HepG2 (cell line): ENCODE results near the gene POLG2. TPM values are rescaled to one million over a fixed set of nuclear protein-coding genes. Genes with fewer than 3 reads are reported as not detected.

Experiments used
- ARID4A ChIP-seq: sonication (generic); formaldehyde crosslinking; IDR thresholded peaks from 2 replicates; pipeline ENCODE4 v1.5.0; 2020; ENCODE audit warnings: mild to moderate bottlenecking, missing genetic modification reagents, borderline replicate concordance
- ASH2L ChIP-seq: fragments of 300-600, 200-600 bp; sonication (generic); IDR thresholded peaks from 2 replicates; pipeline ENCODE4 v1.7.0; 2017; ENCODE audit warnings: low read depth, mild to moderate bottlenecking, moderate library complexity, mixed read lengths, low read length; ENCODE audit not compliant: insufficient read length
- ERF ChIP-seq: IDR thresholded peaks from 2 replicates; pipeline ENCODE4 v1.6.1; 2018; ENCODE audit warnings: missing biosample characterization, missing genetic modification reagents
- HOMEZ ChIP-seq: IDR thresholded peaks from 2 replicates; pipeline ENCODE4 v1.6.1; 2016; ENCODE audit warnings: low read depth
- TFAP4 ChIP-seq: sonication (generic); IDR thresholded peaks from 2 replicates; pipeline ENCODE4 v1.6.1; 2016; ENCODE audit warnings: low read depth, borderline replicate concordance
- U2AF1 ChIP-seq: fragments of 200-400 bp; formaldehyde crosslinking; optimal IDR thresholded peaks from 2 replicates; pipeline ENCODE3; 2017; ENCODE audit warnings: mild to moderate bottlenecking, low read depth, low read length
- ZBTB10 ChIP-seq: sonication (generic); formaldehyde crosslinking; IDR thresholded peaks from 2 replicates; pipeline ENCODE4 v1.4.0; 2020; ENCODE audit warnings: missing genetic modification reagents, borderline replicate concordance
- ZBTB4 ChIP-seq: sonication (generic); formaldehyde crosslinking; IDR thresholded peaks from 2 replicates; pipeline ENCODE4 v1.4.0; 2020; ENCODE audit warnings: missing genetic modification reagents, mild to moderate bottlenecking, borderline replicate concordance
- ZNF44 ChIP-seq: sonication (generic); formaldehyde crosslinking; IDR thresholded peaks from 2 replicates; pipeline ENCODE4 v1.5.1; 2020; ENCODE audit warnings: mild to moderate bottlenecking, missing genetic modification reagents
- ZNF441 ChIP-seq: sonication (generic); formaldehyde crosslinking; IDR thresholded peaks from 2 replicates; pipeline ENCODE4 v1.7.0; 2021; ENCODE audit warnings: missing genetic modification reagents, borderline replicate concordance
- ZNF569 ChIP-seq: sonication (generic); formaldehyde crosslinking; IDR thresholded peaks from 2 replicates; pipeline ENCODE4 v1.5.0; 2020; ENCODE audit warnings: mild to moderate bottlenecking, missing genetic modification reagents, moderate library complexity, borderline replicate concordance
- ZNF749 ChIP-seq: sonication (generic); formaldehyde crosslinking; IDR thresholded peaks from 2 replicates; pipeline ENCODE4 v1.8.0; 2022; ENCODE audit warnings: mild to moderate bottlenecking, missing genetic modification reagents, moderate library complexity, borderline replicate concordance
- ZNF75D ChIP-seq: sonication (generic); formaldehyde crosslinking; IDR thresholded peaks from 2 replicates; pipeline ENCODE4 v1.8.1; 2023; ENCODE audit warnings: missing genetic modification reagents, mild to moderate bottlenecking, borderline replicate concordance
- ZNF777 ChIP-seq: sonication (generic); formaldehyde crosslinking; IDR thresholded peaks from 2 replicates; pipeline ENCODE4 v1.4.0; 2020; ENCODE audit warnings: missing genetic modification reagents
- ZNF780A ChIP-seq: sonication (generic); formaldehyde crosslinking; IDR thresholded peaks from 2 replicates; pipeline ENCODE4 v1.8.0; 2022; ENCODE audit warnings: mild to moderate bottlenecking, missing genetic modification reagents, moderate library complexity
- polyA plus RNA-seq, 8 experiments: library from polyadenylated mRNA; depleted of rRNA in 3 of 8; stranded (reverse) in 7 of 8; unstranded in 1 of 8; fragments of >200 nt; fragmentation: Illumina TruSeq in 4 of 8; extraction: Trizol in 4 of 8; gene quantifications; 2 replicates each; pipeline versions ENCODE4 v1.2.1 to v1.2.3, GENCODE V29; 2011 to 2016; ENCODE audit warnings: low read depth in 4 of 8, missing spikeins in 1 of 8, mixed read lengths in 1 of 8; ENCODE audit not compliant: insufficient read depth in 1 of 8
- total RNA-seq, 5 experiments: library from RNA; depleted of rRNA; stranded (reverse); fragments of >200 nt; fragmentation: Illumina TruSeq; extraction: Trizol; gene quantifications; 2 replicates each; pipeline ENCODE4 v1.2.3, GENCODE V29; 2016; ENCODE audit warnings: low read depth in 1 of 5

The POLG2 gene
- total and polyA plus RNA-seq, 2 of the 13 experiments (the other 11 are each of a cell fraction or from before 2014, with no cell fraction given) = 21.1 to 25.5 TPM

- TF ChIP-seq ZBTB4 (no peak), ZNF780A (CRISPR knock-in tag) (no peak), ASH2L (peak; percentile 37), ZBTB10 (CRISPR knock-in tag) (no peak), U2AF1 (peak; percentile 11), ZNF777 (no peak), TFAP4 (peak; percentile 77; the same call in 1 of the 2 replicates), ZNF569 (no peak), HOMEZ (CRISPR knock-in tag) (0 out of 2 replicates have a peak, but pooled peaks have one; percentile 4), ARID4A (no peak; the same call in 1 of the 2 replicates), ZNF75D (CRISPR knock-in tag) (no peak), ZNF749 (CRISPR knock-in tag) (no peak), ZNF44 (CRISPR knock-in tag) (0 out of 2 replicates have a peak, but pooled peaks have one; percentile 83), ZNF441 (CRISPR knock-in tag) (no peak), ERF (CRISPR knock-in tag) (no peak)
These were observed 10.5 kb upstream of the POLG2 start (continued) for GRCh38 chr17:64507413-64507782.
